ENCODE measurements around the gene CTDSP2.

DNA sequence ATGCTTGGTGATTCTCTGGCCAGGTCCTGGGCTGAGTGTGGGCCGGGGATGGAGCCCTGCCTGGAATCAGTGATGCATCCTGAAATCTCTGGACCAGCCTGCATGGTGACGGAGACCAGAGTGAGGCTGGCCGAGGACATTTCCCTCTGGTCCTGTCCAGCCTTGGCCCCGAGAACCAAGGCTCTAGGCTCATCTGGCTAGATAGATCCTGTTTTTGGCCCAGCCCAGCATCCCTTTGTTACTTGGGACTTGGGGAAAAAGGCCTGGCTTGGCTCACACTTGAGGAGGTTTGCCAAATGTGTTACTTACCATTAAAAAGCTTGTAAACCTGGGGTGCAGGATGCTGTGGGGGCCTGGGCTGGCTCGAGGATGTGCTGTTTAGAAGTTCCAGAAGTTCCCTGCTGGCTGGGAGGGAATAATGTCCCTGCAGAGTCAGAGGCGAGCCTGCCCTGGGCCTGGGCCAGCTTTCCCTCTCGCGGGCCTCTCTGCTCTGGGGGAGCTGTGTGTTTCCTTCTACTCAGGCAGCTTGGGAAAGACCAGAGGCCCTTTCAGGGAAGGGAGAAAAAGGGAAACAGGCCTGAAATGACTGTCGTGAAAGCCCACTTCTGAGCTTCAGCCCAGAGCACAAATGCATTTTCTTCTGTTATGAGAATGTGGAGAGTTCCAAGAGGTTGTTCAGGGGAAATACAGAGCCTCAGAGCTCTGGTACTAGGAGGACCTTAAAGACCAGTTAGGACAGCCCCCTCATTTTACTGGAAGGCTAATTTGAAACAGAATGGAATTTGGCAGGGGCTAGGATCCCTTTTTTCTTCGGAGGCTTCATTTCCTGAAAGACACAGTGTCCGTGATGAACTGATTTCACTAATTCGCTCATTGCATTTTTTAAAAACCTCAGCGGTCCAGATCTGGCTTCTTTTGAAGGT is 47.2 kb upstream of the CTDSP2 start:
- TF ChIP-seq POLR2A (IDR thresholded peaks at IDR 0.05; ENCODE audit: low read length) (no peak), GATA1 (IDR thresholded peaks at IDR 0.05; ENCODE audit: low read depth, low read length) (no peak)
